GM19463 (cell line): ENCODE measurements around the gene WDR5.

Experiments used
- ATAC-seq: cut with Tn5 transposase; IDR thresholded peaks from one replicate; pipeline ENCODE4 v1.9.1; 2021; ENCODE audit warnings: mild to moderate bottlenecking, moderate library complexity; ENCODE audit not compliant: unreplicated experiment

Gene WDR5

DNA sequence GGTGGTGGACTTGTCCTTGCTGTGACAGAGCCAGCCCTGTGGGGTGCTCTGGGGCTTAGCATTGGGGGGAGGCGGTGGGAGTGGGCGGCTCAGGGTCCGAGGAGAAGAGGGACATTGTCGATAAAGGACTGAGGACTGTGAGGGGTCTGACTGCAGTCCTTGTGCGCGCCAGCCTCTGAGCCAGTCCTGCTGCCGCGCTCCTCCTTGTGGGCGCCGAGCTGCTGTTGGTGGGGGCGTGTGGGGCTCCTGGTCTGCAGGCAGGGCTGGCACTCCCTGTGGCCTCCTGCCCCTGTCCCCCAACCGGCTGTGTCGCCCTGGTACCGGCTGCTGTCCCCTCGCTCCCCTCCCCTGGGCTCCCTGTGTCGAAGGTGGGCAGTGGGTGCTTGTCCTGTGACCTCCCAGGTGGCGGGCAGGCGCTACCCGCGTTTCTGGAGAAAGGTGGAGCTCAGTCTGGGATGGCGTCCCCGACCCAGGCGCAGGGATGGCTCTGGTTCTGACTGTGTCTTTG lies 21.6 kb downstream of the WDR5 start:
- ATAC-seq, result no peak

DNA sequence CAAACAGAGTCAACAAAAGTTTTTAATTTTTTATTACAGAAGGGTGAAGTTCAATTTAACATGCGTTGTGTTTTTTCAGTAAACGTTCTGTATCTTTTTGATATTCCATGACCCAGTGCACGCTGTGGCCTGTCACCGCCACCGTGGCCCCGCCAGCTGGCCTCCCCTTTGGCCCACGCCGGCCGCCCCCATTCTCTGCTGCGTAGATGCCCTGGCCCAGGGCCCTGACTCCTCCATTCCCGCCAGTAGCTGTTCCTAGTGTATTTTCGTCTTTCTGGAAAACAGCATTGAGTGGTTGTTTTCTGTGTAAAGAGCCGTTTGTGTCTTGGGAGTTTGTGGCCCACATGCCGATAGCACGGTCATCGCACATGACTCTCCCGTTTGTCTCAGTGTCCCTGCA lies 22.4 kb downstream of the WDR5 start:
- ATAC-seq, result no peak

DNA sequence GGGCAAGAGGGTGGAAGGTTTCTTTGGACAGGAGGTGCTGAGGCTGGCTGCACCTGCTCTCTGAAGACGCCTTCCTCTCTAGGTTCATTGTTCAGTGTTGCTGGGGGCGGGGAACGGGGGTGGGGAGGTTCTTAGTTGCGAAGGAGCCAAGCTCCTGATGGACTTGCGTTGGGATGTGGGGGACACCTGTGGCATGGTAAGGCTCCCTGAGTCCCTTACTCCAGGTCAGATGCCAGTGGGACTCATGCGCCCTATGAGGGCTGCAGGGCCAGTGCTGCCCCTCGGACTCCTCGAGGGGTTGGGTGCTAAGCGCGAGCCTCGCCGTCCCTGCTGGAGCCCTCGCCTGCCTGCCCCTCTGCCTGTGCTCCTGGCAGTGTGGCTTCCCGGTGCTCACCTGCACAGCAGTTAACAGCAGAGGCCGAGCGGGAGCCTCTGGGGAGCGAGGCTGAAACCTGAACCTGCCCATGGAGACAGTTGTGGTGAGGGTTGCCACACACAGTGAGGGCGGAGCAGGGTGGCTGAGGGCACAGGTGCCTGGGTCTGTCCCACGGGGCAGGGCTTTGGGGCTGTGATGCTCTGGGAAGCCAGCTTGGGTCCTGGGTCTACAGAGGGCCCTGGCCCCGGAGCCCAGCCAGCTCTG lies 23.0 kb downstream of the WDR5 start:
- ATAC-seq, result no peak

DNA sequence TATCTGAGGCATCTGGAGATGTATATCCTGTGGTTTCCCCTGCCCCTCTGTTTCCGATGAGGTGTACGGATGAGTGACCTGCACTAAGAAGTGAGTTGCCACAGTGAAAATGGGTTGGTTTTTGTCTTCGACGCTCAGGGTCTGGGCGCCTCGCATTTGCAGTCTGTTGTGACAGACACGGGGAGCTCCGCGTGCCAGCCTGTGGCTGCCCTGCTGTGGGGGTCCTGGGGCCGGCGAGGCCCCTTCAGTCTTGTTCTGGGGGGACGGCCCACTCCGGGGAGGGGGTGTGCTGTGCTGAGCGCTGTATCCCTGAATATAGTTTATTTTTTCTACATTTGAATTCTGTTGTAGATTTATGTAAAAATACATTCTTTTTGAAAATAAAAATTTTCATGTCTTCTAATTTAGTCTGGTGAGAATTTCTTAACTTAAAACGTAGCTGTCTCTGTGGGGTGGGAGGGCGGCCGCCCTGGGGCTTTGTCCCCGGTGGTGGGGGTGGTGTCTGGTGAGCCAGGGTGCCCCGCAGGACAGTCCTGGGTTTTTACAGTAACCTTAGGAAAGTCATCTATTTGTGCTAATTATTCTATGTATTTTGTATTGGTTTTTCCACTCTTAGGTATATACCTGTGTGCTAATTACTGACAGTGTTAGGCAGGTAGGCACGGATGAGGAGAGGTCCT lies 23.8 kb downstream of the WDR5 start:
- ATAC-seq, result no peak

DNA sequence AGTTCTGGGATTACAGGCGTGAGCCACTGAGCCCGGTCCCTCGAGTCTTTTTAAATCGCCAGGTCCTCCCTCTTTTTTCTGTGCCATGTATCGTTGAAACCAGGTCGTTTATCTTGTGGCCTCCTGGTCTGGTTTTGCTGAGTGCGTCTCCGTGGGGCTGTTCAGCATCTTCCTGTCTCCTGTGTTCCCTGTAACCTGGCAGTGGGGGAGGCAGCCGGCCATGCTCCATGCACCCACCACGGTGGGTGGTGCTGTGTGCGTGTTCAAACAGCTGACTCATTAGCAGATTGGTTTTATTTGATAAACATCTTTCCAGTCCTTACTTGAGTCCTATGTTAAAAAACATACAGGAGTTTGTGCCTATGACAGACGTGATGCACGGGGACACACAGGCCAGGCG lies 25.8 kb downstream of the WDR5 start:
- ATAC-seq, result no peak

DNA sequence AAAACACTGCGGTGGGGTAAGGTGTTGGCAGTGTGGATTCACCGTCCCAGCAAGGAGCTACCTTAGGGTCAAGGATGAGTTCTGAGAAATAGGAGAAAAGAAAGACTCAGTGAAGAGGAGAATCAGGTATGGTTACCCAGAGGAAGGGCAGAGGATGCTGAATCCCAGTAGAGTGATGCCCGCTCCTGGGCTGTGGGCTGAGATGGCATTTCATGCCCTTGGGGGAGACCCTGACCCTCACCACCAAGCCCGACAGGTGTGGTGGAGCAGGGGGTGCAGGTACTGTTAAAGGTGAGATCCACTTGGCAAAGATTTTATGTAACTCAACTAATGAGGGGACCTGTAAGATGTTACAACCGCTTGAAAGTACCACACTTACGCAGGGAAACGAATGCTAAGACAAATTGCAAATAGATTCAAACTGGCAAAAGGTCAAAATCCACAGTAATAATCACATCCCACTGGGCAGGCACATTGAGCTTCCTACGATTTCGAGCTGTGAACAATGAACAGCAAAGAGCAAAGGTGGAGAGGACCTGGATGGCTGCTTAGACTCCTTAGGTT lies 26.4 kb downstream of the WDR5 start:
- no peak for ATAC-seq

DNA sequence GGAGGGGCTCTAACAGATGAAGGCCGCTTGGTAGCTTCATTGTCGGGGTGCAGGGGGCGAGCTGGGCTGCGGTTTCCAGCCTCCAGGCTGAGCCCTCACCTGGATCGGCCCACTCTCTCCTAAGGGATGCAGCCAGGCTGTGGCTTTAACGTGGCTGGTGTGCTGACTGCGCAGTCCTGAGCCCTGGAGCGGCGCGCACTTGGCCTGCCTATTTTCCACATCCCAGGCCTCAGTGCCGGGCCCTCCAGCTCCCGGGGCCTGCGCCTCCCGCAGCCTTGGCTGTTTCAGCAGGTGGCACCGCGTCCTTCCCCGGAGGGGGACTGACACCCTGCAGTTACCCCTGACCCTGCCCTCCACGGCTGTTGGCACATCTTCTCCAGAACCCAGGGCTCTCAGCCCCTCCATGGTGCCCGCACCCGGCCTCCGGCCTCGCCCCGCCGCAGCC lies 27.1 kb downstream of the WDR5 start:
- ATAC-seq, result no peak

DNA sequence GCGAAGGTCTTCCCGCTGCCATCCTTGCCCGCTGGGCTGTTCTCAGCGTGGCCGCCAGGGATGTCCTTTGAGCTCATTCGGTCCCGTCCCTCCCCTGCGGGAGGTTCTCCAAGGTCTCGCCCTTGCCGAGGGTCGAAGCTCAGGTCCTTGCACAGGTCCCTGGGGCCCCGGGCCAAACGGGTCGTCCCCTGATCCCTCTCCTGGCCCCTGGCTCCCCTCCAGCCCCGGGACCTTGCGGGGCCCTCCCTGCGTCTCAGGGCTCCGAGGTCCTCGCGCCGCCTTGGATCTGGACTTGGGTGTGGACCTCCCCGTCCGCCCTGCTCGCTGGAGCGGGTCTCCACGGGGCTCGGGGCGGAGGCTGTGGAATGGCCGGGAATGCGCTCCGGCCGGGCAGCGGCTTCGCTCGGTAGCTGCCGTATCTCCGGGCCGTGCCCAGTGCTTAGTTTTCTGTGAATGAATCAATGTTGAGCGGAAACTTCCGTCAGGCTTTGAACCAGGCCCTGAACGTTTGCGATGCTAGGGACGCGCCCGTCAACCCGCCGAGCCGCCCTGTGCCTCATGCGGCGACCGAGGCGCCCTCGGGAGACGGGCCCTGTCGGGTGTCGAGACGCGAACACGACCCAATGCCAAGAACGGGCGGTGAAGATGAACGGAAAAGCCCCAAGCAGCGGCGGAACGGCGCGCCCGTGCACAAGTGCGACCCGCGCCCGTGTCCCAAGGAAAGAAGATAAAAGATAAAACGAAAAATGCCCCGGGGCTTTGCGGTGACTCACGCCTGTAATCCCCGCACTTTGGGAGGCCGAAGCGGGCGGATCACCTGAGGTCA lies 27.7 kb downstream of the WDR5 start:
- no peak for ATAC-seq

DNA sequence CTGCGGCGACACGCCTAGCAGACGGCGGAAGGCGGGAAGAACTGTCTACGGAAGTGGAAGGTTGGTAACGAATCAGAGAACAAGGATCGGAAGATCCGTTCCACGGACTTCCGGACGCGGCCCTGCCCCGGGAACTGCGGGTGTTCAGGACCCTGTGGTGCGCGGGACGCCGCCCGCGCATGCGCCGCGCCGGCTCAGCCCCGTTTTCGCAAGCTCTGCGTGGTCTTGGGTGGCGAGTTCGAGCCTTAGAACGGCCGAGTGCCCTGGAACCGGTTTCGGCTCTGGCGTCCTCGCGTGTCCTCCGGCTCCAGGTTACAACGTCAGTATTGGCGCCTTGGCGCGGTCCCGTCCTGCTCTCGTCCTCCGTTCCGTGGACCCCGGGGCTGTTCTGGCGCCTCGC lies 29.0 kb downstream of the WDR5 start:
- no peak for ATAC-seq

DNA sequence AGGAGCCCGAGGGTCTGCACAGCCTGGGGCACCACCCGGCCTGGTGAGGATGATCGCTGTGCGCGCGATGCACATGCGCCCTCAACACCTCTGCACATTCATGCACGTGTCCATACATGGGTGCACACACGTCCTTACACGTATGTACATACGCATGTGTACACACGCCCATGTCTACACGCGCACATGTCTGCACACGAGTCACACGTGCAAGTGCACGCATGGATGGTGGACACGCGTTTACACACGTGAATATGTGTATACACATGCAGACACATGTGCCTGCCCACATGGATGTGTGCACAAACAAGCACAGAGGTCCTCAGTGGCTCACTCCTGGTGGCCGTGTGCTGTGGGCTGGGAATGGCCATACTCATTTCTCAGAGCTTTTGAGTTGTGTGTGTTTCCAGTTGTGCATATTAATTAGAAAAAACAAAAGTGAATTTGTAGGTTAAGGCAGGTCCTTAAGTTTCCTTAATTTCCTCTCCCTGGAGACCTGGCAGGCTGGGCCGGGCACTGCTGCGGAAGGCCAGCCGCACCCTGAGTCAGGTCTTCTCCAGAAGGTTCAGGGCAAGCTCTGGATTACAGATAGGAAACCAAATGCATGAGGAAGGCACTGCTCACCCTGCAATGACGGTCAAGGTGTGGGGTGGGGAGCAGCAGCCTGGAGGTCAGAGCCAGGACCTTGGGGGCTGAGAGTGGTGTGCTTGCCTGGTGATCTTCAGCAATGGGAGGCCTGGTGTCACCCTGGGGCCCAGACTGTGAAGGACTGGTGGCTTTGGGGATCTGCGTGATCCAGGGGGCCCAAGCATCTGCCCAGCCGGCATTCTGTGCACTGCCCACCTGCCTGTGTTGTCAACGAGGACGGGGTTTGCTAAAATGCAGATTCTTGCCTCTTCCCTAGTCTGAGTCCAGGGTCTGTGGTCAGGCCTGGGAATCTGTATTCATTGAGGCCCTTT lies 29.8 kb downstream of the WDR5 start:
- no peak for ATAC-seq

DNA sequence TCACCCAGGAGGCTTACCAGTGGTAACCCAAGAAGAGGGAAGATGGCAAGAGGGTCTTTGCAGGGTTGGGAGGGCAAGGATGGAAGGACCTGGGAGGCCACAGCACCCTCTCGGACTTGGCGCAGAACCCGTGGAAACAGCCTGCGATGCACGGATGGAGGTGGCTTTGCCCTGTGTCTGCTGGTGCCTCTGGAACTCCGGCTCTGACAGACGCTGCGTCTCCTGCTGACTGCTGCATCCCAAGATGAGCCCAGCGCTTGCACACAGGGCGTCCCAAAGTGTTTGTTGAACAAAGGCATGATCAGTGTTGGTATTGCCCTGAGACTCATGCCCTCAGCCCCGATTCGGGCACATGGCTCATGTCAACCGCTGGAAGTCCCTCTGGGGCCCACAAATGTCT lies 30.5 kb downstream of the WDR5 start:
- ATAC-seq, result no peak

DNA sequence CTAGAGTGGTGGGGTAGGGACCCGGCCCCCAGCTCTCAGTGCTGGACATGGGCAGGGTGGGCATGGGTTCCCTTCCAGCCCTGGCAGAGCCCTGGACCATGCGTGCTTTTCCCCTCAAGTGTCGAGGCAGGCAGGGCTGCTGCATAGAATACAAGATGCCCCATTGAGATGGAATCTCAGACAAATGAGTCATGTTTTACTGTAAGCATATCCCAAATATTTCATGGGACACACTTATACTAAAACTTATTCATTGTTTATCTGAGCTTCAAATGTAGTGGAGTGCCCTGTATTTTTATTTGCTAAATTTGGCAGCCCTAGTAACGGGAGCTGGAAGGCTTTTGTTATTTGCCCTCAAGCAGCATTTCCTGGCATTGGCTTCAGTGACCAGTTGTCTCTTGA lies 31.6 kb downstream of the WDR5 start:
- ATAC-seq, result no peak

DNA sequence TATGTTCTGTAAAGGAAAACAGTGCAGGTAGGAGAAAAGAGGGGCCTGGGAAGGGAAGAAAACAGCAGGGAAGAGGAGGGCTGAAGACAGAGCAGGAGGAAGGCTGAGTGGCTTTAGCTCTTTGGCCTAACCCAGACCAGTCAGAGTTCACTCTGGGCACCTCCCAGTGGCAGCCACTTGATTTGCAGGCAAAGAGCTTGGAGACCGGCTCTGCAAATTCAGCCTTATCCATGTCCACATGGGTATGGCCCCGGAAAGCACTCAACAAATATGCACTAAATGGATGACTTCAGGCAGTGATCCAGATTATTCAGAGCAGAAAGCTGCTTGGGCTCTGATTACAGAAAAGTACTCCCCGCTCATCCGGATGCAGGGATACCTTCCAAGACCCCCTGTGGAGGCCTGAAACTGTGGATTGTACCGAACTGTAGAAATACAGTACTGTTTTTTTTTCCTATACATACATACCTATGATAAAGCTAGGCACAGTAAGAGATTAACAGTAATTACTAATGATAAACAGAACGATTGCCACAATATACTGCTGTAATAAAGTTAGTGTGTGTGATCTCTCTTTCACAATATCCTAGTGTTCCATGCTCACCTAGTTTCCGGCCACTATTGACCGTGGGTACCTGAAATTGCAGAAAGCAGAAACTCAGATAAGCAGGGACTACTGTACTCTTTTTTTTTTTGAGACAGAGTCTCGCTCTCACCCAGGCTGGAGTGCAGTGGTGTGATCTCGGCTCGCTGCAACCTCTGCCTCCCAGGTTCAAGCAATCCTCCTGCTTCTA lies 33.1 kb downstream of the WDR5 start:
- no peak for ATAC-seq

DNA sequence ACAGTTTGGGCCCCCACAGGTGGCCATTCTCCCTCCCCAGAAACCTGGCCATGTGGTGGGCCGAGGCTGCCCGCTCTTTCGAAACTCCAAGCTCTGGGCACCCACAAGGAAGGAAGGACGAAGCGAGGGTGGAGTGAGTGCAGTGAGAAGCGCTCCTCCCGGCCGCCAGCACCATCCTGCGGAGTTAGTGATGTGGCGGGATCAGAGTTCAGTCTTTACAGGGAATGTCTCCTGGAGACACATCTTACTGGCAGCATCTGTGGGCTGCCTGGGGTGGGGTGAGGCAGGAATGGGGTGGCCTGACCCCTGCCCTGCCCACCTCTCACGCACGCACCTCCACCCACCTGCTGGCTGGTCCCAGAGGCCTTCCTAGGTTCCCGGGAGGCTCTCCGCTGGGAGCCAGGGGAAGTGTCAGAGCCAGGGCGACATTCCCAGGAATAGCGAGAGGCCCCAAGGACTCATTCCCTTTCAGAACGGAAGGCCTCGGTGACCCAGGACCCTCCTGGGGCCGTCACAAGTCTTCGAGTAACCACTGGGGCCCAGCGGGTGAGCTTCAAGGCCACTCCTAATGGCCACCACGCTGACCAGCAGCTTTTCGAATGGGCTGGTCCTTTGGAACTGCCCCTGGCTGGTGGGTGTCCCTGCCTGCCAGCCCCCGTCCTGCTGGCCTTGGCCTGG lies 34.0 kb downstream of the WDR5 start:
- no peak for ATAC-seq

DNA sequence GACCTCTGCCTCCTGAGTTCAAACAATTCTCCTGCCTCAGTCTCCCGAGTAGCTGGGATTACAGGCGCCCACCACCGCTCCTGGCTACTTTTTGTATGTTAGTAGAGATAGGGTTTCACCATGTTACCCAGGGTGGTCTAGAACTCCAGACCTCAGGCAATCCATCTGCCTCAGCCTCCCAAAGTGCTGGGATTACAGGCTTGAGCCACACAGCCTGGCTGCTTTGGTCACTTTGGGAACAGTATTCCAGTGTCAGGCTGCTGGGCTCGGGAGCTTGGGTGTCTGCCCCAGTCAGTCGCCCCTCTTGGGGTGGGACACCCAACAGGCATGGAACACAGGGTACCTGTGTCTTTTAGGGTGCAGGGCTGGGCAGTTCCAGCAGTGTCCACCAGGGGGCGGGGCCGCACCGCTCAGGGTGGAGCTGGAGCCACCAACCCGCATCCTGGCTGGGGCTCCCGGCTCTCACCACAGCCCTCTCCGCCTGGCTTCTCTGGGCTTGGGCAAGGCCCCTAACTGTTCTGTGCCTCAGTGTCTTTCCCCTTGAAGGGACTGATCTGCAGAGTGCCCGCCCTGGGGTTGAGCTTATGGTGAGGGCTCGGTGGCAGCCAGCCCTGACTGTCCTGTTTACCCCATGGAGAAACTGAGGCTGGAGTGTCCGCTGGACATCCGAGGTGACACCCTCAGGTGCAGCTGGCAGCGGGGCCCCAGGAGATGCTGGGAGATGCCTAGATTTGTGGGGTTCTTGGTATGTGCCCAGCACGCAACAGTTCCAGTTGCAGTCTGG lies 34.8 kb downstream of the WDR5 start:
- no peak for ATAC-seq

DNA sequence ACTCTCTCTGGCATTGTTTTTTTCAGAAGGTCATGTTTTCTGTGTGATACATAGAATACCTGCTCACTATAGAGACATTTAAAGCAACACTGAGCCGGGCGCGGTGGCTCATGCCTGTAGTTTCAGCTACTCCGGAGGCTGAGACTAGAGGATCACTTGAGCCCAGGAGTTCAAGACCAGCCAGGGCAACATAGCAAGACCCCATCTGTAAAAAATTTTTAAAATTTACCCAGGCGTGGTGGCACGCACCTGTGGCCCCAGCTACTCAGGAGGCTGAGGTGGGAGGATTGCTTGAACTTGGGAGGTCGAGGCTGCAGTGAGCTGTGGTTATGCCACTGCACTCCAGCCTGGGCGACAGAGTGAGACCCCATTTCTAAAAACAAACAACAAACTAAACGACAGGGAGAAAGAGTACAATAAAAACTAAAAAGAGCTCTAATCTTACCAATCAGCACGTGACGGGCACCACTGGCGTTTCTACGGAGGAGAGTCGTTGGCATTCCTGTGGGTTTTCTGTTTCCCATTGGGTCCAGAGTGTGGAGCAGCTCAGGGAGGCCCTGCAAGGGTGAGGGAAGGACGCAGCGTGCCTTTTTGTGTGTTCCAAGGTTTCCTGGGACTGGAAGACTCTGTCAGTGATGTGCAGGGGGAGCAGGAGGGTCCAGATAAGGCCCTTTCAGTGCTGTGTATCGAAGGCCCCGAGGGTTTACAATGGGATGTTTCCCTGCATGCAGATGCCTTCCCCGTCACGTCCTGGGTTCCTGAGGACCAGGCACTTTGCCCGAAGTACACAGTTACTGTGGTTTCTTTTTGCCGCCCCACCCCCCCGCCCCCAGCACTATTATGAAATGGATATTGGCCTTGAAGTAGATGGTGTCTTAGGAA lies 35.7 kb downstream of the WDR5 start:
- ATAC-seq, result no peak
